Inflammatory macrophage treated with lipopolysaccharide for 4 hours (primary cell): ENCODE results near the gene IFNA13.
"Not testable (repeated sequence)": the region's sequence is repeated elsewhere in the genome, so short reads cannot be mapped to it uniquely, and the experiment has no call there.

Experiments
- DNase-seq: peaks from one replicate; pipeline ENCODE4 v3.0.0-alpha.2; 2020

The IFNA13 gene

GRCh38 chr9:21367957-21368356 is at the start of gene IFNA13:
TSS of gene IFNA13 (minus strand) at chr9:21368057. CDS start at chr9:21368010, 47 bp downstream.
- peak; percentile 19 for DNase-seq

GRCh38 chr9:21415493-21416267 is 47.8 kb upstream of the IFNA13 start:
- no peak for DNase-seq

- DNase-seq = no peak
Measured at GRCh38 chr9:21414220-21414940, 46.5 kb upstream of the IFNA13 start.

- DNase-seq = no peak
Measured at GRCh38 chr9:21413624-21414023, 45.8 kb upstream of the IFNA13 start.

- peak; percentile 63 for DNase-seq
Measured at GRCh38 chr9:21413151-21413550, 45.3 kb upstream of the IFNA13 start.

- DNase-seq = peak; percentile 29
Measured at GRCh38 chr9:21412107-21412506, 44.2 kb upstream of the IFNA13 start.

- DNase-seq = no peak
Measured at GRCh38 chr9:21408817-21409216, 41.0 kb upstream of the IFNA13 start, which contains the start of gene IFNA8. TSS of gene IFNA8 (plus strand) at chr9:21409117. CDS start at chr9:21409177, 60 bp downstream.

- DNase-seq = no peak
Measured at GRCh38 chr9:21404146-21404545, 36.3 kb upstream of the IFNA13 start.

- DNase-seq = no peak
Measured at GRCh38 chr9:21402386-21403251, 34.8 kb upstream of the IFNA13 start.

GRCh38 chr9:21399956-21400355 is 32.1 kb upstream of the IFNA13 start:
- DNase-seq = peak; percentile 7

GRCh38 chr9:21398955-21399489 is 31.2 kb upstream of the IFNA13 start:
- DNase-seq = no peak

- DNase-seq = peak; percentile 23
Measured at GRCh38 chr9:21395778-21396717, 28.2 kb upstream of the IFNA13 start.

GRCh38 chr9:21392270-21392669 is 24.4 kb upstream of the IFNA13 start:
- peak; percentile 31 for DNase-seq

- DNase-seq = peak; percentile 59
Measured at GRCh38 chr9:21385131-21385670, 17.3 kb upstream of the IFNA13 start, which contains the start of gene IFNA2. TSS of gene IFNA2 (minus strand) at chr9:21385398. CDS start at chr9:21385329, 69 bp downstream.

- DNase-seq = no peak
Measured at GRCh38 chr9:21383627-21384026, 15.8 kb upstream of the IFNA13 start.

- peak; percentile 96 for DNase-seq
Measured at GRCh38 chr9:21381448-21382339, 13.8 kb upstream of the IFNA13 start.

- DNase-seq = not testable (repeated sequence)
Measured at GRCh38 chr9:21371467-21371866, 3.6 kb upstream of the IFNA13 start.

- DNase-seq = not testable (repeated sequence)
Measured at GRCh38 chr9:21367169-21367568, 688 bp downstream of the IFNA13 start.

- DNase-seq = no peak
Measured at GRCh38 chr9:21362287-21362686, 5.6 kb downstream of the IFNA13 start.
